ENCODE results near the gene ACVRL1. TPM values are rescaled to one million over a fixed set of nuclear protein-coding genes. Genes with fewer than 3 reads are reported as not detected.
A peak's percentile ranks its signal among the peaks of the same experiment; 100 is the strongest.

ACVRL1 gene
- total RNA-seq, 2 donors from 2014 or later: 31.1 to 34.8 TPM

DNA sequence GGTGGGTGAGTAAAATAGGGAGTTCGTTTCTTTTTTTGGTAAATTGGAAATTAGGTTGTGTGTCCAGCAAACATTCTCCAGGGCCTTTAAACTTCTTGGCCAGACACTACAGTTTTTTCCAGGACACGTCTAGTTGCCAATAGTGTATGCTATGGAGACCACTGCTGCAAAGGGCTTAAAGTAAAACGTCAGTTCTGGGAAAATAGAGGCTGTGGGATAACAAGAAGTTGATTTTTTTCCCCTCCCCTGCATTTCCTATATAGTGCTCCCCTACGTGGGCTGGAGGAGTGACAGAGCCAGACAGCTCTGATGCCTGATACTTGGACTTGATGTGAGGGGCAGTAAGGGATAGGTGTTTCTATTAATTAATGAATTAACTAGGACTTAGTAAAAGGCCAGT, 46.6 kb downstream of the ACVRL1 start:
- intact Hi-C loops (cut with DNase I): no loop called here
- peak overlapping the region; percentile 93 to 95 for H3K27ac ChIP-seq
- H3K4me3 ChIP-seq: peak overlapping the region in 1 of 2 donors; percentile 94
- no peaks in the 10 kb centered on the region for H3K9me3 ChIP-seq
- WGBS: 12% methylated on average over 4 of the region's 4 CpGs
- no peak for TF ChIP-seq POLR2A (IDR thresholded peaks at IDR 0.05)
- no peak for TF ChIP-seq POLR2AphosphoS5 (IDR thresholded peaks at IDR 0.05)
- TF ChIP-seq, protein P1, sequence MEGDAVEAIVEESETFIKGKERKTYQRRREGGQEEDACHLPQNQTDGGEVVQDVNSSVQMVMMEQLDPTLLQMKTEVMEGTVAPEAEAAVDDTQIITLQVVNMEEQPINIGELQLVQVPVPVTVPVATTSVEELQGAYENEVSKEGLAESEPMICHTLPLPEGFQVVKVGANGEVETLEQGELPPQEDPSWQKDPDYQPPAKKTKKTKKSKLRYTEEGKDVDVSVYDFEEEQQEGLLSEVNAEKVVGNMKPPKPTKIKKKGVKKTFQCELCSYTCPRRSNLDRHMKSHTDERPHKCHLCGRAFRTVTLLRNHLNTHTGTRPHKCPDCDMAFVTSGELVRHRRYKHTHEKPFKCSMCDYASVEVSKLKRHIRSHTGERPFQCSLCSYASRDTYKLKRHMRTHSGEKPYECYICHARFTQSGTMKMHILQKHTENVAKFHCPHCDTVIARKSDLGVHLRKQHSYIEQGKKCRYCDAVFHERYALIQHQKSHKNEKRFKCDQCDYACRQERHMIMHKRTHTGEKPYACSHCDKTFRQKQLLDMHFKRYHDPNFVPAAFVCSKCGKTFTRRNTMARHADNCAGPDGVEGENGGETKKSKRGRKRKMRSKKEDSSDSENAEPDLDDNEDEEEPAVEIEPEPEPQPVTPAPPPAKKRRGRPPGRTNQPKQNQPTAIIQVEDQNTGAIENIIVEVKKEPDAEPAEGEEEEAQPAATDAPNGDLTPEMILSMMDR (IDR thresholded peaks at IDR 0.05): no peak
- H3K4me1 ChIP-seq (replicated peaks): peaks cover 20% of the 10 kb centered on the region
- no peak for DNase-seq (ENCODE audit: low spot score)
- H3K27me3 ChIP-seq (replicated peaks; ENCODE audit: insufficient read depth): no peaks in the 10 kb centered on the region
- no peaks in the 10 kb centered on the region for H3K36me3 ChIP-seq

DNA sequence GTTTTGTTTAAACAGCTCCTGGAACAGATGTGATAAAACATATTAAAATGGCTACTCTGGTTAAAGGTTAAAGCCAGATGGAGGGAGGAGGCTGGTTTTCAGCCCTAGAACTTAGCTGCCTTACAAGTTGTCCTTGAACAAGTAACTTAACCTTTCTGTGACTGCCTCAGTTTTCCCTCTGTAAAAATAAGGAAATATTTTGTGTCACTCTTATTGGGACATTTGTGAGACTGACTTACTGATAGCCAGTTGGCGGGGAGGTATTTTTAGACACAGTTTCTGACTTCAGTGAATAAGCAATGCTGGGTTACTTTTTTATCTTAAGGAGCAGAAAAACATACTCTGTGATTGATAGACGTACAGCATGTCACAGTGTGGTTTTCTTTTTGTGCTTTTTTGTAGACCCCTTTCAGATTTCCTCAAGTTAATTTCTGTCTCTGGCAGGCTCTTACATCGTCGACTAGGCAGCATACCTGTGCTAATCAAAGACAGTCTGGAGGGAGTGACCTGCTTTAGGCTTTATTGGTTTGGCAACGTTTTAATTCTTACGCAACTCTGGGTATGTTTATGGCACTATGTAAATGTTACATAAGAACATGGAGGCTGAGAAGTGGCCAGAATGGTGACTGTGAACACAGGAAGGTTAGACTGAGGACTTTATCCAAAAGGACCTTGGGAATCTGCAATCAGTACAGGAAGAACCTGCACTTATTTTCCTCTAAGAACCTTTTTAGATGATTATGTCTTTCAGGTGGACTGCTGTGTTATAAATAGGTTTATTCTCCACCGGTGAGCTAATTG, 47.5 kb downstream of the ACVRL1 start:
- TF ChIP-seq, protein P1 (IDR thresholded peaks at IDR 0.05): no peak
- peak; percentile 96 for TF ChIP-seq POLR2AphosphoS5 (IDR thresholded peaks at IDR 0.05)
- peak; percentile 75 for TF ChIP-seq POLR2A (IDR thresholded peaks at IDR 0.05)
- intact Hi-C loops (cut with DNase I): no loop called here
- Histone ChIP-seq H3K9me3 (no peaks in the 10 kb centered on the region), H3K36me3 (no peaks in the 10 kb centered on the region), H3K27me3 (replicated peaks; ENCODE audit: insufficient read depth) (no peaks in the 10 kb centered on the region), H3K27ac (peak overlapping the region; percentile 93 to 95), H3K4me3 (no peak overlapping the region), H3K4me1 (replicated peaks) (peaks cover 20% of the 10 kb centered on the region)
- peak; percentile 84 for DNase-seq (ENCODE audit: low spot score)
- WGBS: 30% methylated on average over 7 of the region's 7 CpGs

GRCh38 chr12:51955702-51956101, 48.4 kb downstream of the ACVRL1 start:
- Histone ChIP-seq H3K9me3 (no peaks in the 10 kb centered on the region), H3K27me3 (replicated peaks; ENCODE audit: insufficient read depth) (no peaks in the 10 kb centered on the region), H3K4me1 (replicated peaks) (peaks cover 20% of the 10 kb centered on the region), H3K4me3 (no peak overlapping the region), H3K27ac (peak overlapping the region; percentile 93 to 95), H3K36me3 (no peaks in the 10 kb centered on the region)
- WGBS: 83% methylated on average over 1 of the region's 1 CpG
- DNase-seq (ENCODE audit: low spot score): no peak
- intact Hi-C loops (cut with DNase I): no loop called here
- no peak for TF ChIP-seq POLR2AphosphoS5 (IDR thresholded peaks at IDR 0.05)
- TF ChIP-seq, protein P1 (IDR thresholded peaks at IDR 0.05): no peak
- no peak for TF ChIP-seq POLR2A (IDR thresholded peaks at IDR 0.05)

DNA sequence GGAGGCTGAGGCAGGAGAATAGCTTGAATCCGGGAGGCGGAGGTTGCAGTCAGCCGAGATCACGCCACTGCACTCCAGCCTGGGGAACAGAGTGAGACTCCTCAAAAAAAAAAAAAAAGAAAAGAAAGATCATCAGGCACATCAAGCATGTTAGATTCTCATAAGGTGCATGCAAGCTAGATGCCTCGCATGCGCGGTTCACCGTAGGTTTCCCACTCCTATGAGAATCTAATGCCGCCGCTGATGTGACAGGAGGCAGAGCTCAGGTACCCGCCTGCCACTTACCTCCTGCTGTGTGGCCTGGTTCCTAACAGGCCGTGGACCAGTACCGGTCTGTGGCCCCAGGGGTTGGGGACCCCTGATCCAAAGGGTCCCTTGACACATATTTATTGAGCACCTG, 51.2 kb downstream of the ACVRL1 start:
- TF ChIP-seq, protein P1 (IDR thresholded peaks at IDR 0.05): no peak
- TF ChIP-seq POLR2AphosphoS5 (IDR thresholded peaks at IDR 0.05) (no peak), POLR2A (IDR thresholded peaks at IDR 0.05) (no peak)
- no peak for DNase-seq (ENCODE audit: low spot score)

GRCh38 chr12:51959211-51959610, 51.9 kb downstream of the ACVRL1 start:
- intact Hi-C loops (cut with DNase I): no loop called here
- Histone ChIP-seq H3K27ac (peak overlapping the region; percentile 34 to 72), H3K27me3 (replicated peaks; ENCODE audit: insufficient read depth) (no peaks in the 10 kb centered on the region), H3K9me3 (no peaks in the 10 kb centered on the region), H3K4me3 (no peak overlapping the region), H3K36me3 (no peaks in the 10 kb centered on the region), H3K4me1 (replicated peaks) (peaks cover 25% of the 10 kb centered on the region)
- 39% methylated on average over 3 of the region's 3 CpGs for WGBS
- DNase-seq (ENCODE audit: low spot score): no peak
- TF ChIP-seq, protein P1 (IDR thresholded peaks at IDR 0.05): no peak
- peak; percentile 43 for TF ChIP-seq POLR2AphosphoS5 (IDR thresholded peaks at IDR 0.05)

More for the DNA sequence above, 51.2 kb downstream of the ACVRL1 start:
- peak overlapping the region in 1 of 2 donors; percentile 72 for H3K27ac ChIP-seq
- no peaks in the 10 kb centered on the region for H3K36me3 ChIP-seq
- intact Hi-C loops (cut with DNase I): no loop called here
- no peaks in the 10 kb centered on the region for H3K27me3 ChIP-seq (replicated peaks; ENCODE audit: insufficient read depth)
- peaks cover 26% of the 10 kb centered on the region for H3K4me1 ChIP-seq (replicated peaks)
- WGBS: 97% methylated on average over 13 of the region's 13 CpGs
- no peaks in the 10 kb centered on the region for H3K9me3 ChIP-seq
- H3K4me3 ChIP-seq: no peak overlapping the region
